ENCODE data around the gene MID1IP1. TPM values are rescaled to one million over a fixed set of nuclear protein-coding genes. Genes with fewer than 3 reads are reported as not detected.

MID1IP1 gene
- total and polyA plus RNA-seq, 2 donors (not counting 1 experiment from before 2014, with no cell fraction given): 25.7 to 132 TPM

DNA sequence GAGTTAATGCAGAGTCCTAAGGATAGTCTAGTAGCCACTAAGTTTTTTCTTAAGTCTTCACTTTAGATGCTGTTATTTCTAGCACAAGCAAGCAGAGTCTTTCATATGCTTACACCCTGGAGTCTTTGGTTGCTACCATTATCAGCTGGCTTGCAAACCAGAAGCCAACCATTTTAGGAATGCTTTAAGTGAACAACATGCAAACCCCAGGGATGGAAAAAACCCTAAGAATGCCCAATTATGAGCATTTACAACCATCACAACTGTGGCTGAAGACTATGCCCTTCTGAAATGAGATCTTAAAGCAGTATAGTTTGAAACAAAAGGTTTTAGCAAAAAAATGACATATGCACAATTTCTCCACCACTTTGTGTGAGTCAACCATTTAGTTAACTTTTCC, 6.6 kb downstream of the MID1IP1 start:
- H4K20me1 ChIP-seq (ENCODE audit: control insufficient read depth, extremely low read depth, insufficient read depth, low read length): no peaks in the 10 kb centered on the region
- no peaks in the 10 kb centered on the region for H3K27me3 ChIP-seq (ENCODE audit: control insufficient read depth, insufficient read depth, low read length)
- TF ChIP-seq EZH2 (IDR thresholded peaks at IDR 0.05; ENCODE audit: low read length, missing control alignments) (no peak), CTCF (conservative IDR thresholded peaks at IDR 0.05 in 1 of 2, IDR thresholded peaks at IDR 0.05 in 1 of 2; ENCODE audit: low read depth in 1 of 2, low read length in 2 of 2) (no peak)
- H3K4me3 ChIP-seq (replicated peaks in 1 of 4; ENCODE audit: control extremely low read depth in 1 of 4, insufficient read depth in 1 of 4, low read depth in 3 of 4, low read length in 4 of 4): peak overlapping the region in 1 of 4 experiments; percentile 12
- no peaks in the 10 kb centered on the region for H3K36me3 ChIP-seq (ENCODE audit: control insufficient read depth, insufficient read depth, low read length)
- no peak overlapping the region for H3K4me2 ChIP-seq (ENCODE audit: extremely low read depth, insufficient read depth, low read length)
- H2AFZ ChIP-seq (ENCODE audit: low read length): no peak overlapping the region
- H3K27ac ChIP-seq (ENCODE audit: insufficient read depth, low read length): no peak overlapping the region
- peak in 1 of 2 donors; percentile 41 for DNase-seq (ENCODE audit: low read depth in 2 of 2)
- H3K9ac ChIP-seq (ENCODE audit: insufficient read depth, low read length): no peak overlapping the region
- H3K9me3 ChIP-seq (ENCODE audit: control insufficient read depth, insufficient read depth, low read depth, low read length): no peaks in the 10 kb centered on the region
- no peaks in the 10 kb centered on the region for H3K4me1 ChIP-seq (ENCODE audit: control insufficient read depth, extremely low read depth, insufficient read depth, low read length)
- H3K79me2 ChIP-seq (ENCODE audit: control insufficient read depth, insufficient read depth, low read length): peaks cover 25% of the 10 kb centered on the region

DNA sequence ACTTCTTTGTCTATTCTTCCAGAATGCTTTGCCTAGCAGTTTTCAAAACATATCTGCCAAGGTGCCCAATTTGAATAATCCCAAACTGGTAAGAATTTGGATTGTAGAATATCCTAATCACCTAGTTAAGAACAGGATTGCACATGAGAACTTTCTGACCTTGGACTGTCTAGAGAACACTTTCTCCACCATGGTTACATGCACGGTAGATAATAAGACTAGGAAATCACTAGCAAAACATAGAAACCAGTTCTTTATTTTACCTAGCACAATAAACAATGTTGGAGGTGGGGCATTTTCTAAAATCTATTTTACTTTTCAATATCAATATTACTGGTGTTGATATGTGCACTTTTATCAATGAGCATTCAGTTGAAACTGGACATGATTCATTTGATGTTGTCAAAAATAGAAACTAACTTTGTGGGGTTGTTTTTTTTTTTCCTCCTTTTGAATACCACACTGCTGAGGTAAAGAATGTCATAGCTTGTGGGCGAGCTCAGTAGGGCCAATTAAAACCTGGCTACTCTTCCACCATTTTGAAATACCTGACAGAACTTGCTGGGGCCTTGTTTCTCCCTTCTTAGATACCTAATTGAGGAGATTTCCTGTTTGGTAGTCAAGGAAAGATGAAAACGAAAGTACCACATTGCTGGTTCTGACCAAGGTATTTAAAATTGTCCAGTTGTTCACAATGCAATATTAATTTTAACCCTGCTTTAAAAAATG, 10.4 kb downstream of the MID1IP1 start:
- DNase-seq (ENCODE audit: low read depth in 2 of 2): peak in 1 of 2 donors; percentile 51
- H3K27me3 ChIP-seq (ENCODE audit: control insufficient read depth, insufficient read depth, low read length): no peaks in the 10 kb centered on the region
- no peaks in the 10 kb centered on the region for H3K9me3 ChIP-seq (ENCODE audit: control insufficient read depth, insufficient read depth, low read depth, low read length)
- TF ChIP-seq EZH2 (IDR thresholded peaks at IDR 0.05; ENCODE audit: low read length, missing control alignments) (no peak), CTCF (conservative IDR thresholded peaks at IDR 0.05 in 1 of 2, IDR thresholded peaks at IDR 0.05 in 1 of 2; ENCODE audit: low read depth in 1 of 2, low read length in 2 of 2) (no peak)
- H3K9ac ChIP-seq (ENCODE audit: insufficient read depth, low read length): no peak overlapping the region
- no peak overlapping the region for H3K4me3 ChIP-seq (replicated peaks in 1 of 4; ENCODE audit: control extremely low read depth in 1 of 4, insufficient read depth in 1 of 4, low read depth in 3 of 4, low read length in 4 of 4)
- H3K4me1 ChIP-seq (ENCODE audit: control insufficient read depth, extremely low read depth, insufficient read depth, low read length): no peaks in the 10 kb centered on the region
- no peak overlapping the region for H3K4me2 ChIP-seq (ENCODE audit: extremely low read depth, insufficient read depth, low read length)
- H4K20me1 ChIP-seq (ENCODE audit: control insufficient read depth, extremely low read depth, insufficient read depth, low read length): no peaks in the 10 kb centered on the region
- no peak overlapping the region for H3K27ac ChIP-seq (ENCODE audit: insufficient read depth, low read length)
- peaks cover 2% of the 10 kb centered on the region for H3K79me2 ChIP-seq (ENCODE audit: control insufficient read depth, insufficient read depth, low read length)
- H2AFZ ChIP-seq (ENCODE audit: low read length): no peak overlapping the region
- no peaks in the 10 kb centered on the region for H3K36me3 ChIP-seq (ENCODE audit: control insufficient read depth, insufficient read depth, low read length)

- Histone ChIP-seq H3K79me2 (ENCODE audit: control insufficient read depth, insufficient read depth, low read length) (no peaks in the 10 kb centered on the region), H3K9me3 (ENCODE audit: control insufficient read depth, insufficient read depth, low read depth, low read length) (no peaks in the 10 kb centered on the region), H3K9ac (ENCODE audit: insufficient read depth, low read length) (no peak overlapping the region), H3K36me3 (ENCODE audit: control insufficient read depth, insufficient read depth, low read length) (no peaks in the 10 kb centered on the region), H2AFZ (ENCODE audit: low read length) (no peak overlapping the region), H4K20me1 (ENCODE audit: control insufficient read depth, extremely low read depth, insufficient read depth, low read length) (no peaks in the 10 kb centered on the region), H3K4me2 (ENCODE audit: extremely low read depth, insufficient read depth, low read length) (no peak overlapping the region), H3K4me3 (replicated peaks in 1 of 4; ENCODE audit: control extremely low read depth in 1 of 4, insufficient read depth in 1 of 4, low read depth in 3 of 4, low read length in 4 of 4) (no peak overlapping the region), H3K27me3 (ENCODE audit: control insufficient read depth, insufficient read depth, low read length) (no peaks in the 10 kb centered on the region), H3K4me1 (ENCODE audit: control insufficient read depth, extremely low read depth, insufficient read depth, low read length) (peaks cover 3% of the 10 kb centered on the region), H3K27ac (ENCODE audit: insufficient read depth, low read length) (no peak overlapping the region)
- DNase-seq (ENCODE audit: low read depth in 2 of 2): no peak
- no peak for TF ChIP-seq EZH2 (IDR thresholded peaks at IDR 0.05; ENCODE audit: low read length, missing control alignments)
- TF ChIP-seq CTCF (conservative IDR thresholded peaks at IDR 0.05 in 1 of 2, IDR thresholded peaks at IDR 0.05 in 1 of 2; ENCODE audit: low read depth in 1 of 2, low read length in 2 of 2): no peak
Measured at GRCh38 chrX:38816155-38816554, 14.9 kb downstream of the MID1IP1 start.

Data from fibroblast of lung (primary cell).